DMS 273 (cell line): ENCODE data around the gene CSRNP3.

ENCODE experiments used
- DNase-seq: peaks from one replicate; lab custom pipeline; 2025; ENCODE audit not compliant: unreplicated experiment; lab: John Stamatoyannopoulos, UW

Gene CSRNP3

DNA sequence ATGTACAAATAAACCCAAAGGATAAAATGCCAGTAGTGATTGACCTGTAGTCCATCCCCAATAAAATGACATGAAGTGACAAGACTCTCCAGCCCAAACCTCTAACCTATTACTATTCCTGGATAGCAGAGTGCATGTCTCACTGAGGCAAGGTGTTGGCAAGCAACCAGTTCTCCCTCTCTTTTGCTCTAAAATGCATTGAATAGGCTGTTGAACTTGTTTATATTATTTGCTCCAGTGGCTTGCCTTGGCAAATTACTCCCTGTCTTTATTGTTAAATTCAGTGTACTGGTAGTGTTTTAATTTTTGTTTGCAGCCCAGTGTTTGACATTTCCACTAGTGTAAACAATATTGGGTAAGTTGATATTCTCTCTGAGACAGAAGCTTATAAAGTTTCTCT, 70.5 kb downstream of the CSRNP3 start:
- DNase-seq, result no peak

DNA sequence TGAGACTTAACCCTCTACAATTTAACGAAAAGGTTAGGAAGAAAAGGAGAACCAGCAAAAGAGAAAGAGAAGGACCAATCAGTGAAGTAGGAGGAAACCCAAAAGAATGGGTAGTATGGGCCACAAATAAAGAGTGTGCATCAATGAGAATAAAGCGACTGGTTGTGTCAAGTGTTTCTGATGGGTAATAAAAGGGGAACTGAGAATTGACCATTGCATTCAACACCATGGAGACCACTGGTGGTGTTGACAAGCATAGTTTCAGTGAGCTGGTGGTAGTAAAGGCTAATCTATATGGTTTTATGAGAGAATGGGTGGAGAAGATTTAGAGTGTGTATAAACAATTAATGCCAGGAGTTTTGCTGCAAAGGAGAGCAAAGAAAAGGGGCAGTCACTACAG, 75.4 kb downstream of the CSRNP3 start:
- no peak for DNase-seq

DNA sequence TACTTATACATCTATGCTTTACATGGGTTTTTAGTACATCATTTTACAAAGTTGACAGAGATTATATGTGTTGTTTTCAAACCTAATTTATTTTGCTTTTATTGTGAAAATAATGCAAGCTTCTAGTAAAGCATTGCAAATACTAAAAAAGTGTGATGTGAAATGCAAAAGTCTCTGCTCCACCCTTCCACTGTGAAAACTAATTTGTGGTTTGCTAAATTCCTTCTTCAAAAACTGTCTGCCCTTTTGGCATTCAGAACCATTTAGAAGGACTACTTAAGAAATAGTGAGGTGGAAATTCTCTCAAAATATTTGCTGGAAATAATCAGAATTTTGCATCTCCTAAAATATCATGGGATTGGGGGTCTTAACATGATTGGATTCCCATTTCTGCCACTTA, 78.4 kb downstream of the CSRNP3 start:
- no peak for DNase-seq

DNA sequence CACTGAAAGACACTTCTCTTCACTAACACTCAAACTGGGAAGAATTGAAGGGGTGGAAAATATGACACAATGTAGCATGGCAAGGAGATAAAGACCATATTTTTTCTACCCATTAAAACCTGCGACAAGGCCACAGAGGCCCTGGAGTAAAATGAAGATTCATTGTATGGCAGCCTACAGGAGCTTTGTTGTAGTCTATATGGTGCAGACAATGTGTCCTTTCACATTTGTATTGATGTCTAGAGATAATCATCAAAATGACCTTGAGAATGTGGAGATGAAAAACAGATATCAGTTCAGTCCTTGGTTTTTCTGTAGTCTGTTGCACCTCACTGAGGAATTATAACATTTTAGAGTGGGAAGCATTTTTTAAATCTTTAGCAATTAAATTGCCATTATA, 80.1 kb downstream of the CSRNP3 start:
- no peak for DNase-seq

DNA sequence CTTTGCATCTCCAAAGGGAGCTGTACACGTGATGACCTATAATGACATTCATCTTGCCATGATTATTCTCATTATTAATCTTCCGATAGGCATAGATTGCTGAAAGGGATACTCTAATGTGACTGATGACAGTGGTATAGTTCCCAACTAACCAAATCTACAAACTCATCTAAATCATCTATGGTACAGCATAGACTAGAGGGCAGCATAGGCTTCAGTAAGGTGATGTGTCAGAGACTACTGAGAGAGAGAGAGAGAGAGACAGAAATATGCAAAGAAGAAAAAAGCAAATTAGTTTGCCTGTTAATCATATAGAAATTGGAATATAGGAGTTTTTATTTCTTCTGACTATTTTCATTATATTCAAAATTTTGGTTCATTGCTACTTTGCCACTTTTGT, 89.3 kb downstream of the CSRNP3 start:
- no peak for DNase-seq

DNA sequence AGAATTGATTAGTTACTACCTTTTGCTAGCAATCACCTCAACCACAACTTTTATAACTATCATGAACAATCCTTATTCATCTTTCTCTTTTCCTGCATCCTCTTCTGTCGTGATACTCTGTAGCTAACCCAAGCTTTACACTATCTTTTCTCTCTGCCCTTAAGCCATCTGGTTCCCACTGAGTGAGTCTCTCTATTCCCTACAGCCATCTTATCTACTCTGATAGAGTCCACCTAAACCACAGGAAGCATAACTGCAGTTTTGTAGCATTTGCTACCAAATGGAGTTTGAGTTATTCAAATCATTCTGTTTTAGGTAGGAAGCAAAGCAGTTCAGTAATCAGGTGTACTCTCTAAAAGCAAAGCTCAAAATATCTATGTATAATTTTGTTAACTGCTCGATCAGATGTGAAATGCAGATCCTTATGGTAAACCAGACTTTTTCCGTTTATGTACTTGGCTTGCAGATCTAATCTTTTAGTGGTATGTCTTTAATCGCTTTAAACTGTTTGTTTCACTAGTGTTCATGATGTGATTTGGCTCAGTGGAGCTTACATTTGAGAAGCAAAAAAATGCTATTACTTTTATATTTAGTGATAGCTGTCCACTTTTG, 91.0 kb downstream of the CSRNP3 start:
- no peak for DNase-seq

DNA sequence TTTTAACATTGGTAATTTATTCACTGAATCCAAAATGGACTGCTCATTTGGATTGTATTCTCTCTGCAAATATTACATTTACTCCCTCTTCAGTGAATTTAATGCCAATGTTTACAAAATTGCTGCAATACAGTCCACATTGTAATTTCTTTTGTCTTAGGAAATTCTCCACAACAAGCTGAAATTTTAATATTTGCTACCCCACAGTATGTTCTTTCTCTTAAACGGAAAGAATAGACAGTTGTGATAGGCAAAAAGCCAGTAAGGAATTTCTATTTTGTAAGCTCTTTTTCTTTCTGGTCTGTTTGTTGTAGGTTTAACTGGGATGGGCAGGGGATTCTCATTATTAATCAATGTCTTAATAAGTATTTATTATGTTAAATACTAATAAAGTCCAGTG, 92.0 kb downstream of the CSRNP3 start:
- DNase-seq, result no peak

DNA sequence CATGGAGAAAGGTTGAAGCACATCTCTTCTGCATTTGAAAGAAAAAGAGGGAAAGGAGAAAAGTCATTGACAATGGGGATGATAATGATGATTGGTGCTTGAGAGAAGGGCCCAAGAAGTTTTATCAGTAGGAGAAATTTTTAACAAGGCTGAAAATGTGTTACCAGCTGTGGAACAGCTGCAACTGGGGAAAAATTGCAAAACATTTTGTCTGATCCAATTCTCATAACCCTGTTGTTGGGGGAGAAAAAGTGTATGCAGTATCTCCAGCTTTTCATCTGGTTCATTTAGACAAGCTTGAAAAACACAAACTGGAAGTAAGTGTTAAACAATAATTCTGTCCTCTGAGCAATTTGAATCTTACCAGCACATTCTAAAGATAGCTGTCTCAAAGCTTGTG, 92.7 kb downstream of the CSRNP3 start:
- DNase-seq, result no peak

DNA sequence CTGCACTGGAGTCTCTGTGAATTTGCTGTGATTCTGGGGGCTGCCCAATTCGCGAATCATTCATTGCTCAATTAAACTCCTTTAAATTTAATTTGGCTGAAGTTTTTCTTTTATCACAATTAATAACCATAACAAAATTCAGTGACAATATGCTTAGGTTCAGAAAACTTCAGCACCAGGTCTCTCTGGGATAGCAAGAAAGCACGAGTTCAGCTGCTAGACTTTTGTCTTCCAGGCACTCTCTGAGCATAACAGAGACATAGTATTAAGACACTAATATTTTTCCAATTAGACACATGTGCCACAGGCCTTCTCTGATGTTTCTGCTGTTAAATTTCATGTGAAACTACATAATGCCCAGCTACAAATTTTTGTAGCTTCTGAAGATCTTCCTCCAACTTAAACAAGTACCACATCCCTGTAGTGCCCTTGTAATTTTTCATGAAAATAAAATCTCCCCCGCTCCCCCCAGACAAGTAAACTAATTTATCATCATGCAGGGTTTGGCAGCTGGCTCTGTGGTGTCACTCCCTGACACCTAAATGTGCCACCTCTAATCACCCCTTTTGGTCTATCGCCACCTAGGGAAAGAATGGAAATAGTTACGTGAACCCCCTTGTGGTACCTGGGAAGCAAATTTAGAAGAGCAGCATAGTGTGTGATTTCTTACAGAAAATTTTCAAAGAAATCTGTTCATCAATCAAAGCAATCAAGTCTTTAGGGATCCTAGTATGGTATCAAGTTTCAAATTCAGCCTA, 94.1 kb downstream of the CSRNP3 start:
- DNase-seq, result peak; percentile 46

DNA sequence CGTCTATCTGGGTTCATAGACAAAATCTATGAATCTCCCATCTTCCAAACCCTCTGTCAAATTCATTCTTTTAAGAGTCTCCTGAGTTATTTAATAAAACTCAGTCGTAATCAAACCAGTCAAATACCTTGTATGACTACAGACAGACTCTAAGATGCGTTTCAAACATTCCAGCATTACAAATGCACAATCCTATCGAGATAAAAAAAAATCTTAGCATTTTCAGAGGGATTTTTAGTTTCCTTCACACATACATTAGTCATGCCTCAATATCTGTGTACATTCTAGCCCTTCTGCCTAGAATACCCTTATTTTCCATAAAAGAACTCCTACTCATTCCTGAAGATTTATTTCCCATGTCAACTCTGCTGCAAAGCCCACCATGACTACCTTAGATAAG, 96.5 kb downstream of the CSRNP3 start:
- no peak for DNase-seq

DNA sequence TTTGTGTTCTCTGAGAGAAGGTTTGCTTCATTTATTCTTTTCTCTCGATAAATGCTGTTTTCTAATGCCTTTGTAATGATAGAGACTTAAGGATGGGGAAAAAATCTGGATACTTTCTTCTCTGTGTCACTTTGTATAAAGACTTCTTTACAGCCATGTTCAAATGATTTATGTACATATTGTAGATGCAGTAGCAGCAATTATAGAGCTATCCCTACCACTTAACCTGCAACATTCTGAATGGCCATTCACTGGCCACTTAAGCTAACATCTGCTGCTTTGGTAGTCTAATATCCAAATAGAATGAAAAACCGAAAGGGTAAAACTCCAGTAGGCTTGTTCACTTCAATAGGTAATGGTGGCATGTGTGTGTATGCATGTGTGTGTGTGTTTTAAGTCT, 97.8 kb downstream of the CSRNP3 start:
- DNase-seq, result peak; percentile 18

DNA sequence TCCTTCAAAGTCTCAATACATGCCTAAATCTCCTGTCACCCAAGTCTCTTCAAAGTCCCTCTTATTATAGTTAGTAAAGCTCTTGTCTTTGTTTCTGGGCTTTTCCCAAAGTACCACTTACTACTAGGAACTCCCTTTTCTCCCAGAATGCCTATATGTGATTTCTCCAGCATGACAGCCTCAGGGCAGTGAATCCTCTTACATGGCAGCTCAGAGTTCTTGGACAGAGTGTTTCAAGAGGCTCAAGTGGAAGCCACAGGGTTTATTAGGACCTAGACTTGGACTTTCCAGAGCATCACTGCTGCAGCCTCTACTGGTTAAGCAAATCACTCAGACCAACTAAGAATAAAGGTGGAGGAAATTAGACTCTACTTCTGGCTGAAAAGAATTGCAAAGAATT, 98.9 kb downstream of the CSRNP3 start:
- DNase-seq, result no peak

DNA sequence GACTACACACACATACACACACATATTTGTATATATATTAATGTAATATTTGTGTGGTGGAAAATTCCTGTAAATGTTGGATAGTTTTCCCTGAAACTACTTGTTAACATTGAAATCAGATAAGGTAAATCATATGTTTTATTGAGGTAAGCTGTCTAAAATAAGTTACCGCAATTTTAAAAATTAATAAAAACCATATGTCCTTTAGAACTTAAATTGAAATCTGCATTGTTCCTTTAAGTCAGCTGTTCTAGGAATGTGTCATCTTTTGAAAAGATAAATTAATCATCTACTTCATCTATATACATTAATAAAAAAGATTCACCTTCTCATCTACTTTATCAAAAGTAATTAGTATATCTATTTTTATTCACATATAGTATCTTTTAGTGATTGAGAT, 102.0 kb downstream of the CSRNP3 start:
- no peak for DNase-seq

DNA sequence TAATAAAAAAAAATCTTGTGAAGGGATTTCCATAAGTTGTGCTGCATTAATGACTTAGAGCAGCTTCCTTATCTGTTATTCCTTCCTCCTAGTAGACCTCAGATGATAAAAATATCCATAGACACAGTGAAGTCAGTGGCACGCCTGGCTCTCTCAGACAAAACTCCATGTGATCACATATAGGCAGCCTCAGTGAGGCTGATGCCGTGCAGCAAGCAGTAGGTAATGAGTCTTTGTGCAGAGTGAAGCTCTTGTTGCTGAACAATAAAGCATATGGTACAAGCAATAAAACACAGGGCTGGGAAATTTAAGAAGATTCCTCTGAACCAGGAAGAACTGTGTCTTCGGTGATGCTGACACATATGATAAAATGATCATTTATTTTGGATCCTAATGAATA, 102.7 kb downstream of the CSRNP3 start:
- DNase-seq, result peak; percentile 92

DNA sequence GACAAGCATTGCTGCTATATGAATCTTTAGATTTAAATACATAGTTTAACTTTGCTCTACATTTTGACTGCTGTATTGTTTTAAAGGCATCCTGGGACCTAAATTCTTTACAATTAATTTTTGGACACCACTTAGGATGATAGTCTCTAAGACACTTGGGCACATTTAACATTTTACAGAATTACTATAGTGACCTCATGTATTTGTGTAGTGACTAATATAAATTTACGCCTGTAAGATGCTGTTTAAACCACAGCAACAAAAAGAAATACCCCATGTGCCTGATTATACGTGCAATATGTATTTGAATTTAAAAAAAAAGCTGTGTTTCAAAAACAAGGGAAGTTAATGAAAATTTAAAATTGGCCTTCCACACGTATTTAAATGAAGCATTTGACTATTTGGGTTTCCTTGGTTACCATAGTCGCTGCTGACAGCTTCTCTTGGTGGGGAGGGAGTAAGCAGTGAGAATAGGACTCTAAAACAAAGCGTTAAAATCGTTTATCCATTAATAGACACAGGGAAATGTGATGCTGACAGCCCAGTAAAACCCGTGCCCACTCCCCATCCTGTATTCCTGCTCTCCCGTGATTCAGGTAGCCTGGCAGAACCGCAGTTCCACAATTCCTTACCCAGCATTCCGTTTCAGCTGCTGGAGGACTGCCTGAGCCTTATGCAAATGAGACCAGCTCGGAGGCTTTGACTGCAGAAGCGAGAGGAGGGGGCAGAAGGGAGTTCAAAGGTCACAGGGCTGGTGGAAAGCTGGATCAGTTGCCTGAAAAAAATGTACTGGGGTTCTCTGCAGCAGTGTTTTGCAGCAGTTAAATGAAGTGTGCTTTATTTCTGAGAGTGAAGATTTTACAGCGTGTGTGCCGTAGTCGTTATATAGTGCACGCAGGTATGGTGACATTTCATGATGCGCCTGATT, 104.3 kb downstream of the CSRNP3 start:
- peak; percentile 88 for DNase-seq

DNA sequence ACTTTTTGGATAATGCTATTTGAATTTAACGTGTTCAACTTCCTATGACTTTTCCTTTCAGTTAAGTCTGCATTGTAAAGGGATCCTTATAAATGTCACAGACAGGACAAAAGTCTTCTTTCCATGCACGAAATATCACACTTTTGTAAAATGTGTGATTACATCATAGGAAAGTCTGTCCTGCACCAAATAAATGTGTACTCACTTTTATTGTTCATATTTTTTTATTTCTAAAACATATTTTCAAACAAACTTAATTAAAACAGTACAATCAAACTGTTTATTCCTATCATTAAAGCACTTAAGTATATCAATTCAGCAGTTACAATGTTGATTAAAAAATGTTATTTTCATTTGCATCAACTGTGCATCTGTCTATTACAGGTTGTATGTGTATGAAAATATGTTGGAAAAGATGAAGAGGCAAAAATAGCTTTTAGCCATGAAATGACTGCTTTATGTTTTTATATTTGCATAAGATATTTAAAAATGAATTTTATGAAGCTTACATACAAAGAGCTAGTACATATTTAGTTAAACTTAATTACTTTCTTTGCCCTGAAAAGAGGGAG, 105.6 kb downstream of the CSRNP3 start:
- no peak for DNase-seq

DNA sequence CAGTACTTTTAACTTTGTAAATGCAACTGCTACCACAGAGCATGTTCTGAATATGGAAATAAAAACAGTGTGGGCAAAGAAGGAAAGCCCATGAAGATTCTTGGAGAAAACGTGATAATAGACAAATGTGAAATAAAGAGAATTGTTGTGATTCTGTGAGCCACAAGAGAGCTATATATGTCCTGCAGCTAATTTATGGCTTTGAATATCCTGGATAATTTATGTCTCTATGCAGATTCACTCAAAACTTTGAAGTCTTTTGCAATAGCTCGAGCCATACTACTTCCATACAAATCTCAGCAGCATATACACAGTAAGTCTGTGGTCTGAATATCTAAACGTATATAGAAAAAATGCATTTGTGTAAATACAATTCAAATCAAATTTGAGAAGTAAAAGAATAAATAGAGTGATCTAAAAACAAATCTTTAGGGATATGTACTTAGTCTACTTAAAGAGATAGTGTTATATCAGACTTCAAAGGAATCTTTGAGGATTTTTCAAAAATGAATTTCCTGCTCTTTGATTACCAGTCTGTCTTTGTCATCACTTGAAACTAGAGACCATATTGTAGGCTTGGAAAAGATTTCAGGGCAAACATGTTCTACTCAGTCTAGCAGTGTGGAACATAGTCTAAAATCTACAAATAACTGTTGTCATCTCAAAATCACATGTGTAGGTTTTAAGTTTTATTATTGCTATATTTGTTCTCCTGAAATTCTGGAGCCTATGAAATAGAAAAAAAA, 107.1 kb downstream of the CSRNP3 start:
- DNase-seq, result peak; percentile 32

DNA sequence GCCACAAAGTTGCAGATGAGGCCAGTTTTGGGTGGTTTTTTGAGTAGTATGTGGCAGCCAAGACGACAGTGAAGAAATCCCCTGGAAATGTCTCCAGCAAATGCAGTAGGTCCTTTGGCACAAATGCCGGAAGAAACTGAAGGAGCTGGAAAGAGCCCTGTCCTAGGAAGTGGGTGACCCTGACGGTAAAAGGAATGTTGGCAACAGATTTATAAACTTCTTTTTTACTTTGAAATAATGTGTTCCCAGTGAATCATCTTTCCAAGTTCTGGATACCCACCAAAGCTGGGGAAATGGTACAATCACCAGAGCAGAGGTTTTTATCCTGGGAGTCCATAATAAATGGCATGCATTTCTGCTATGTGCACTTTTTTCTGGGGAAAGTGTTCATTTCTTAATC, 112.9 kb downstream of the CSRNP3 start:
- DNase-seq, result no peak

DNA sequence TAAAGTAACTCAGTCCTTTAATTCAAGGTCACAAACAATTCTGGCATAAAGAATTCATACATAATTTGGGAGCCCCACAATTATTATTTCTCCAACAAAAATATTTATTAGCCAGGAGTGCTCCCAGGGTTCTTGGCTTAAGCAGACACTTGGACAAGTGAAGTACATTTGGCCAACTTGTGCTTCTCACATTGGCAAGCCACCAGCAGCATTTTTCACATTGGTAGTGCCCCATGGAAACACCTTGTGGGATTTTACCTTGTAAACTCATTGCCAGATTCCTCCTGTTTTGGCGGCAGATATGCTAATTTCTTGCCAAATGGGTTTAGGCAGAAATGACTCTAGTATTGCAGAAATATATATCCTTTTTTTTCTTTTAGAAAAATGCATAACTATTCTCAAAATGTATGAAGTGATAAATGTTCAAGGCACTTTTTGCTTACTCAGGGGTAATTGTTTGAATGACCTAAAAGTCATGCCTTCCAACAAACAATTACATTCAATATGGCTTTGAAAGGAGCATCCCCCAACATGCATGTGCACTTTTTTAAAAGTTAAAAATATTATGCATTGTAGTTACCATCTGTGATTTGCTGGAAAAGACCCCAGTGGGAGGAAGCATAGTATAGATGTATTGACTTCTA, 113.5 kb downstream of the CSRNP3 start:
- DNase-seq, result no peak

DNA sequence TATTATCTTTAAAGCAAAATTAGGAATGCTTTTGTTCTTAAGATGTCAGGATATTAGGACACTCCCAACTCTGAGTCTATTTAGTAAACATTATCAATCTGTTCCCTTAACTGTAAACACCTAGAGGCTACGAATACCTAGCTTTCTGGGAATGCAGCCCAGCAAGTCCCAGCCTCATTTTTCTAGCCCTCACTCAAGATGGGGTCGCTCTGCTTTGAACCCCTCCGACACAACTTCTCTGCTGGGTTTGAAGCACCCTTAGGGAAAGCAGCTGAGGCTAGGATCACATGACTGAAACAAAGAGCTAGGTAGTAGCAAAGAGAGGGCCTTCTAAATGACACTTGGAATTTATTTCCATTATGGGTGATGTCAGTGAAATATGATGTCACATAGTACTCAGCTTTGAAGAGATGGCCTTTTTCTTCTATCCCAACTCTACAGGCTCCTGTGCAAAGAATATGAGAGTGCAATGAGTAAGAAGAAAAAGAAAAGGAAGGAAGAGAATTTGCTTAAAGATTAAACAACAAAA, 114.7 kb downstream of the CSRNP3 start:
- DNase-seq, result no peak
